ENCODE data around the gene HJURP. TPM values are rescaled to one million over a fixed set of nuclear protein-coding genes. Genes with fewer than 3 reads are reported as not detected.

Gene HJURP
- polyA plus RNA-seq, 2 of the 4 experiments (the other 2 are of a cell fraction): 103 to 111 TPM

- no peak for FAIRE-seq
- Histone ChIP-seq H3K4me2 (no peak overlapping the region), H3K4me3 (no peak overlapping the region), H3K4me1 (no peaks in the 10 kb centered on the region), H3K27ac (peak overlapping the region in 1 of 2 experiments; percentile 13; a peak in 2 of 6 replicates), H3K9me3 (no peaks in the 10 kb centered on the region)
- 83% methylated on average over 13 of the region's 18 CpGs for WGBS (ENCODE audit: missing lambda C conversion rate)
- no peak for ATAC-seq
- DNase-seq (ENCODE audit: low read depth in 1 of 2, low spot score in 1 of 2): no peak
- CTCF ChIA-PET: interaction anchor here (0.5 to 1.6 kb wide), 3 partner anchors 23 to 44 kb away, joined by 3 read pairs; no protein-coding TSS in a partner anchor
- TF ChIP-seq RAD21 (conservative IDR thresholded peaks at IDR 0.05 in 1 of 2, IDR thresholded peaks at IDR 0.05 in 1 of 2): no peak
- no peak for TF ChIP-seq TP53 (CRISPR knock-in tag; IDR thresholded peaks at IDR 0.05)
- no peak for TF ChIP-seq GATA3 (IDR thresholded peaks at IDR 0.05; ENCODE audit: borderline replicate concordance)
- no peak for TF ChIP-seq EHMT2 (IDR thresholded peaks at IDR 0.05; ENCODE audit: low read depth)
- no peak for TF ChIP-seq CBX2 (IDR thresholded peaks at IDR 0.05; ENCODE audit: borderline replicate concordance, low read depth)
- no peak for TF ChIP-seq USF2 (IDR thresholded peaks at IDR 0.05)
- no peak for TF ChIP-seq NR3C1 (IDR thresholded peaks at IDR 0.05)
- no peak for TF ChIP-seq SMC3 (IDR thresholded peaks at IDR 0.05)
- POLR2A ChIA-PET: no interaction called here
Measured at GRCh38 chr2:233793465-233794127, 60.7 kb downstream of the HJURP start.

GRCh38 chr2:233792720-233793119, 61.6 kb downstream of the HJURP start:
- TF ChIP-seq HOXA7 (CRISPR knock-in tag; IDR thresholded peaks at IDR 0.05) (no peak), FOSB (CRISPR knock-in tag; IDR thresholded peaks at IDR 0.05) (no peak), E2F6 (IDR thresholded peaks at IDR 0.05; ENCODE audit: borderline replicate concordance, low read depth) (no peak), PBX3 (IDR thresholded peaks at IDR 0.05) (no peak), REST (IDR thresholded peaks at IDR 0.05) (no peak), RAD21 (conservative IDR thresholded peaks at IDR 0.05 in 1 of 2, IDR thresholded peaks at IDR 0.05 in 1 of 2) (no peak), NR3C1 (IDR thresholded peaks at IDR 0.05) (no peak), ZFP36 (IDR thresholded peaks at IDR 0.05; ENCODE audit: borderline replicate concordance, partially characterized antibody) (no peak), MAZ (IDR thresholded peaks at IDR 0.05; ENCODE audit: borderline replicate concordance, low read depth, low read length) (no peak), EHMT2 (IDR thresholded peaks at IDR 0.05; ENCODE audit: low read depth) (no peak), FOXS1 (CRISPR knock-in tag; IDR thresholded peaks at IDR 0.05) (no peak), CTCF (IDR thresholded peaks at IDR 0.05) (no peak), EHF (CRISPR knock-in tag; IDR thresholded peaks at IDR 0.05) (no peak)
- no peak for ATAC-seq
- no peaks in the 10 kb centered on the region for H3K4me1 ChIP-seq
- ChIA-PET POLR2A (no interaction called here), CTCF (no interaction called here)
- no peak overlapping the region for H3K4me3 ChIP-seq
- H3K4me2 ChIP-seq: no peak overlapping the region
- FAIRE-seq: no peak
- no peak for DNase-seq (ENCODE audit: low read depth in 1 of 2, low spot score in 1 of 2)
- no peaks in the 10 kb centered on the region for H3K9me3 ChIP-seq
- H3K27ac ChIP-seq: peak overlapping the region in 1 of 2 experiments; percentile 13; a peak in 2 of 6 replicates
- WGBS (ENCODE audit: missing lambda C conversion rate): 91% methylated on average over 7 of the region's 7 CpGs
